Right lung (tissue), 10 donors: ENCODE results near the gene NOPCHAP1. TPM values are rescaled to one million over a fixed set of nuclear protein-coding genes. Genes with fewer than 3 reads are reported as not detected.
A peak's percentile ranks its signal among the peaks of the same experiment; 100 is the strongest.
"Not testable (repeated sequence)": the region's sequence is repeated elsewhere in the genome, so short reads cannot be mapped to it uniquely, and the experiment has no call there.

ENCODE experiments used
- DNase-seq, 2 donors: peaks; one replicate each; pipeline ENCODE4 v3.0.0-alpha.2; 2013
- long read RNA-seq, 8 donors: transcript quantifications; one replicate each; lab custom pipeline, GENCODE V29; 2026
- polyA plus RNA-seq, 5 donors: library from polyadenylated mRNA; unstranded; fragments of 120-200 nt; gene quantifications; one replicate each; pipeline versions ENCODE4 v1.2.1 to v1.2.3, GENCODE V29; 2013; ENCODE audit warnings: inconsistent platforms in 1 of 5, low replicate concordance in 1 of 5; ENCODE audit not compliant: insufficient read length in 5 of 5, insufficient read depth in 1 of 5

NOPCHAP1 gene, protein sequence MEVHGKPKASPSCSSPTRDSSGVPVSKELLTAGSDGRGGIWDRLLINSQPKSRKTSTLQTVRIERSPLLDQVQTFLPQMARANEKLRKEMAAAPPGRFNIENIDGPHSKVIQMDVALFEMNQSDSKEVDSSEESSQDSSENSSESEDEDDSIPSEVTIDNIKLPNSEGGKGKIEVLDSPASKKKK
- 10 to 100 TPM; 13.8 to 16.4 (median 14.4) TPM for polyA plus RNA-seq
- long read RNA-seq, donor 1, full-length matches to known transcripts, result 15 of 23 reads
- long read RNA-seq, donor 1, partial matches to known transcripts, result 8 of 23 reads
- long read RNA-seq, donor 1, other reads (novel, unspliced or antisense), result 0 of 23 reads
- long read RNA-seq, donor 2, full-length matches to known transcripts, result 13 of 13 reads
- long read RNA-seq, donor 2, partial matches to known transcripts, result 0 of 13 reads
- long read RNA-seq, donor 2, other reads (novel, unspliced or antisense), result 0 of 13 reads
- long read RNA-seq, donor 3, full-length matches to known transcripts, result 10 of 18 reads
- long read RNA-seq, donor 3, partial matches to known transcripts, result 8 of 18 reads
- long read RNA-seq, donor 3, other reads (novel, unspliced or antisense), result 0 of 18 reads
- long read RNA-seq, donor 4, full-length matches to known transcripts, result 15 of 15 reads
- long read RNA-seq, donor 4, partial matches to known transcripts, result 0 of 15 reads
- long read RNA-seq, donor 4, other reads (novel, unspliced or antisense), result 0 of 15 reads
- long read RNA-seq, donor 5, full-length matches to known transcripts, result 28 of 28 reads
- long read RNA-seq, donor 5, partial matches to known transcripts, result 0 of 28 reads
- long read RNA-seq, donor 5, other reads (novel, unspliced or antisense), result 0 of 28 reads
- long read RNA-seq, donor 6, full-length matches to known transcripts, result 19 of 19 reads
- long read RNA-seq, donor 6, partial matches to known transcripts, result 0 of 19 reads
- long read RNA-seq, donor 6, other reads (novel, unspliced or antisense), result 0 of 19 reads
- long read RNA-seq, donor 7, full-length matches to known transcripts, result 16 of 16 reads
- long read RNA-seq, donor 7, partial matches to known transcripts, result 0 of 16 reads
- long read RNA-seq, donor 7, other reads (novel, unspliced or antisense), result 0 of 16 reads
- long read RNA-seq, donor 8, full-length matches to known transcripts, result 2 of 2 reads
- long read RNA-seq, donor 8, partial matches to known transcripts, result 0 of 2 reads
- long read RNA-seq, donor 8, other reads (novel, unspliced or antisense), result 0 of 2 reads

DNA sequence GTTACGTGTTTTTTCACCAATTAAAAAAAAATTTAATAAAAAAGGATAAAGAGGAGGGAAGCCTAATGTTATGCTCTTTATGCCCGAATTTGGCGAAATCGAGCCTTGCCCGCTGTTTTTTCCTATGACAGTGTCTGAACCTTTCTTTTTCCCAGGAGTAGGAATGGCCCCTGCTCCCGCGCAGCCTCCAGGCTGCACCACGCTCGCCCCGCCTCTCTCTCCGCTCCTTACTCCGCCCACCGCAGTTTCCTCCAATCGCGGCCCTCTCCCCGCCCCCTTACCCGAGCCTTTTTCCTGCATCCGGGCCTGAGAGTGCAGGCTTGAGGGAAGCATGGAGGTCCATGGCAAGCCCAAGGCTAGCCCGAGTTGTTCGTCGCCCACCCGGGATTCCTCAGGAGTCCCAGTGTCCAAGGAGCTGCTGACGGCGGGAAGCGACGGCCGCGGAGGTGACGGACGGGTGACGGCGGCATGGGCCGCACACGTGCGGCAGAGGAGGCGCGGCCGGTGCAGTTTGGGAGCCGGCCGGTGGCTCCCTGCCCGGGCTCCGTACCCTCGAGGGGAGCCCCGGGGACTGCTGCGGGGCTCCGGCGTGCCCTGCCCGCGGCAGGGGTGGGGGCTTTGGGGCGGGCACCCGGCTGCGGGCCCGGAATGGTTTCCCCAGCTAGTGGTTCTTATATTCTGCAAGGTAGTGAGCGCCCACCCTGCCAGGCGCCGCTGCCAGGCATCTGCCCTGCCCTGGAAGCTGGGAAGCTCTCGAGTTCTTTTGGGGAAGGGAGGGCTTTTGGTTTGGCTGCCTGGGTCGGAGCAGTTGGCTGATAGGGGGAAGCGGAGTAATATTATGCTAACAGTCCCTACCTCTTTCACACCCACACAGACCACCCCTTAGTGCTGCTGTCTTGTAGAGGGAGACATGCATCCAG is at the start of gene NOPCHAP1:
Gene NOPCHAP1, plus strand, starts transcription at position 295 of the 920 bp plus-strand sequence. Its CDS starts 37 bp downstream, at position 332.
- DNase-seq, result peak; percentile 85 to 87

DNA sequence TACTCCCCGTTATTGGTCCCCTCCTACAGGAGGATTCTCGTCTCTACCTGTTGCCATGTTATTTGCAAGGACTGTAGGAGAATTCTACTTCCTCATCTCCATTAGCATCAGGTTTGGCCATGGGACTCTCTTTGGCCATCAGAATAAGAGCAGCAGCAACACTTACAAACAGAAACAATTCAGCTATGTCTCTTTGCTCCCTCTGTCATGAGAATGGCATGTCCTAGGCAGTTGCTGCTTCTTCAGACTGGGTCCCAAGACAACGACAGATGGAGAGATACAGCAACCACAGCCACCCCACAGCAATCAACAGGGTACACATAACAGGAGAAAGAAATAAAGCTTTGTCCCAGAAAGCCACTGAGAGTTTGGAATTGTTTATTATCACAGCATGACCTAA is 47.7 kb upstream of the NOPCHAP1 start:
- no peak for DNase-seq

DNA sequence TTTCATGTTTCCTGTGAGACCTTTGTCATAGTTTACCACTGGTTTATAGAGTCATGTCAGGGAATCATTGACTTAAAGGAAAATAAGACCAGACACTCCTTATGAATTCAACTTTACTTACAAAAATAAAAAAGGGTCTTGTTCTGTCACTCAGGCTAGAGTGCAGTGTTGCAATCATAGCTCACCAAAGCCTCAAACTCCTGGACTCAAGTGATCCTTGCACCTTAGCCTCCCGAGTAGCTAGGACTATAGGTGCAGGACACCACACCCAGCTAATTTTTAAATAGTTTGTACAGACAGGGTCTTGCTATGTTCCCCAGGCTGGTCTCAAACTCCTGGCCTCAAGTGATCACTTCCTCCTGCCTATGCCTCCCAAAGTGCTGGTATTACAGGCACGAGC is 47.0 kb upstream of the NOPCHAP1 start:
- no peak for DNase-seq

DNA sequence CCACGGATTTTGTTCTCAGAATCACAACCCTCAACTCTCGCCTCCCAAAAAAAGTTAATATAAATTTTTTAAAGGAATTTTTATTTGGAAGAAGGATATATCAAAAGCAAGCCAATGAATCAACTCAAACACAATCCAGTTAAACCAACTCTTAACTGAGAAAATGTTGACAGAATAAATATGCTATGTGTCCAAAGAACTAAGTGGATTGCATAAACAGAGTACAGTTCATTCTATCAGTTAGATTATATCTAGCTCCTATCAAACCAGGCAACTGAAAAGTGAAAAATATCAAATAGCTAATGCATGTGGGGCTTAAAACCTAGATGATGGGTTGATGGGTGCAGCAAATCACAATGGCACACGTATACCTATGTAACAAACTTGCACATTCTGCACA is 44.7 kb upstream of the NOPCHAP1 start:
- no peak for DNase-seq

DNA sequence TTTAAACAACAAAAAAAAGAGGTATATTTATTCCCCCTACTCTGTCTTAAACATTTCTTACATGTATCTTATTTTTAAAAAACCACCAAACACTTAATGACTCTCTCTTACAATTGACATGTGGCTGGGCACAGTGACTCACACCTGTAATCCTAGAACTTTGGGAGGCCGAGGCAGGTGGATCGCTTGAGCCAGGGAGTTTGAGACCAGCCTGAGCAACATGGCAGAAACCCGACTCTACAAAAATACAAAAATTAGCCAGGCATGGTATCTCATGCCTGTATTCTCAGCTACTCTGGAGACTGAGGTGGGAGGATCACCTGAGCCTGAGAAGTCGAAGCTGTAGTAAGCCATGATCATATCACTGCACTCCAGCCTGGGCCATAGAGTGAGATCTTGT is 44.0 kb upstream of the NOPCHAP1 start:
- DNase-seq, result no peak

DNA sequence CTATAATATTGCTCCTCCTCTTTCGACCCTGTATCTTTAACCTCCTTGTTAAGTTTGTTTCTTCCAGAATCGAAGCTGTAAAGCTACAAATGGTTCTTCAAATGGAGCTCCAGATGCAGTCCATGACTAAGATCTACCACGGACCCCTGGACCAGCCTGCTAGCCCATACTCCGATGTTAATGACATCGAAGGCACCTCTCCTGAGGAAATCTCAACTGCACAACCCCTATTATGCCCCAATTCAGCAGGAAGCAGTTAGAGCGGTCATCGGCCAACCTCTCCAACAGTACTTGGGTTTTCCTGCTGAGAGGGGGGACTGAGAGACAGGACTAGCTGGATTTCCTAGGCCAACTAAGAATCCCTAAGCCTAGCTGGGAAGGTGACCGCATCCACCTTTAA is 42.7 kb upstream of the NOPCHAP1 start:
- not testable (repeated sequence) for DNase-seq

DNA sequence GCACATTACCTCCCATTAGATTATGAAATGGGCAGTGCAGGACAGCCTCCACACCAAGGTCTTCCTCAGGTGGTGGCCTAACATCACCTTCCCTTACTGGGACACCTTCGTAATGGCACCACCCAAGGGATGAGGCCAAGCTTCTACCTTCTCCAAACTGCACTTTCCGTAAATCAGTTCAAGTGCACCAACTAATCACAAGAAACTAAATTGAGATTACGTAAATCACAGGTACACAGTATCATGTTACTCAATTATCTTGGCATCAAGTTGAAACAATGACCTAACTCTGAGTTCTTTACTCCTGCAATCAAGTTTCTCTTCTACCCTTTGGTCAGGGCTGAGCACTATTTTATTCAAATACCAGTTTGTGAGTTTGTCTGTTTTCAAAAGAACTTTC is 41.9 kb upstream of the NOPCHAP1 start:
- no peak for DNase-seq

DNA sequence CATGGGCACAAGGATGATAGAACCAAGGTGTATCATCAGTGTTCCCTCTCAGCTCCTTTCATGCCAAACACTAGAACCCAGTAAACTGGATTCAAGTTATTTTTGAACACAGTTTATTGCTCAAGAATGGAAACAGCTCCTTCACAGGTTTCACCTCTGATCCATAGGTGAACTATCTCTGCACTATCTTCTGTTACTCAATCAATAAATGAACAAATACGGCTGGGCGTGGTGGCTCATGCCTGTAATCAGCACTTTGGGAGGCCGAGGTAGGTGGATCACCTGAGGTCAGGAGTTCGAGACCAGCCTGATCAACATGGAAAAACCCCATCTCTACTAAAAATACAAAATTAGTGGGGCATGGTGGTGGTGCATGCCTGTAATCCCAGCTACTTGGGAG is 37.4 kb upstream of the NOPCHAP1 start:
- DNase-seq, result not testable (repeated sequence)

DNA sequence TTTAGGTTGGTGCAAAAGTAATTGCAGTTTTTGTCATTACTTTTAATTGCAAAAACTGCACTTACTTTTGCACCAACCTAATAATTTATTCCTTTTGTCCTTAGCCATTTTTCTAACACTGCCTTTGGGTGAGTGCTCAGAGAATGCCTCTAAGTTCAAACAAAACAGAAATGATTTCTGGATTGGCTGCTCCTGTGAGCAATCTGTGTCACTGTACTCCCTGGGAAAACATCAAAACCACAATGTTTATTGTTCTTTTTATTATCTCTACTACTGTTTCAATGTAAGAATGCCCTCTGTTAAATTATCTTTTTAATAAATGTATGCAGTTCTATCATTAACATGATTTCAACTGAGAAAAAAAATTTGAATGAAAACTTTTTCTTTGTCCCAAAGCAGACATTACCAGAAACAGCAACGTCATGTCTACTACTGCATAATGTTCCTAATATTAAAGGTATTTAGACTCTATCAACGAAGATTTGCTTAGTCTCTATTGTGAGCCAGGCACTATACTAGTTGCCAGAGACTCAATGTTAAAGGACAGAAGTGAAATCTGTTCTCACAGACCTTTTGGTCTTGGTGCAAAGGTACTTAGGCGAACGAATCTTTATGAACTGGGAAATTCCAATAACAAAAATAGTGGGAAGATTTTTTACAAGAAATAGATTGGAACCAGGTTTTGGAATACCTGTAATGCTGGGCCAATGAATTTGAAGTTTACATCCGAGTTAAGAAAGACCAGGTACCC is 34.2 kb upstream of the NOPCHAP1 start:
- DNase-seq, result no peak

DNA sequence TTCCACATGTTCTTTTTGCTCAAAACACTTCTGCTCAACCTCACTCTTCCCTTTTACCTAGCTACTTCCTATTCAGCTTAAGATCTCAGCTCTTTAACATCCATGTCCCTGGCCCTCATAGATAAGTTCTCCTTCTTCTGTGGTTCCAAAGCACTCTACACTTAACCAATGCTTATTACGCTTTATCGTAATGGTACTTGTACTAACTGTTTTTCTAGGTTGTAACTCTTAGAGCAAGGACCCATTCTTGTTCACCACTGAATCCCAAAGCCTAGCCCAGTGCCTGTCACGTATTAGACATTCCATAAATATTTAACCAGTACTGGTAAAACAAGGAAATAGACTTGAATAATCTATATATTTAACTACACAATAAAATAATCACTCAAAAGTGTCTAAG is 33.3 kb upstream of the NOPCHAP1 start:
- DNase-seq, result no peak

DNA sequence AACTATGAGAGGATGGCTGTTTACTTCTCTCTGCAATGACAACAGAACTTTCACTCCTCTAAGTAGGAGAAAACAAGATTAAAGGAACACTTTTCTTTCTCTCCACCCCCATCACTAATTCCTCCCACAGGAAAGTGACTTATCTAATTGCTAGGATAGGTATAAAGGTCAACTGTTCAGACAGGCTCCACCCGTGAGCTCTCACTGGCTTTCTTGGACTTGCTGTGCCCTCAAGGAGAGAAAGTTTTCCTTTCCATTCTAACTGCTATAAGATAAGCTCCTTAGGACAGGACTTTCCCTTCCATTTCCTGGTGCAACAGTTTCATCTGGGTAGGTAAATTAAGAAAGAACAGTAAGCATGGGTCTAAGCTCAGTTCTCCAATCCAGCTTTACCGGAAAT is 32.8 kb upstream of the NOPCHAP1 start:
- DNase-seq, result no peak

DNA sequence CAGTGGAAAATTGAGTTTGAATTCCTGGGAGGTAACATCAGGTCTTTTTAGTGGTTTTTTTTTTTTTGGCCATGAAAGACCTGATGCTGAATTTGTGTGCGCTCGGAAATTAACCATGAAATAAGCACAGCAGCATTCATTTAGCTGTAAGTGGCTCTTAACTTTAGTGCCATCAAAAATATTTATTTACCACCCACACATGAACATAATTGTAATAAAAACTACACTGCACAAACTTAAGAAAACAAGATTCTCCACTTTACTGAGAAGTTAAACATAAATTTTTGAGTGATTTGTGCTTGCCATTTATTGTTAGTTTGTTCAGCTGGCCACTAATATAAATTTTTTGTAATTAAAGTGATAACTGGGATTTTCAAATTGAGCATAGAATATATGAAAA is 30.4 kb upstream of the NOPCHAP1 start:
- DNase-seq, result no peak

DNA sequence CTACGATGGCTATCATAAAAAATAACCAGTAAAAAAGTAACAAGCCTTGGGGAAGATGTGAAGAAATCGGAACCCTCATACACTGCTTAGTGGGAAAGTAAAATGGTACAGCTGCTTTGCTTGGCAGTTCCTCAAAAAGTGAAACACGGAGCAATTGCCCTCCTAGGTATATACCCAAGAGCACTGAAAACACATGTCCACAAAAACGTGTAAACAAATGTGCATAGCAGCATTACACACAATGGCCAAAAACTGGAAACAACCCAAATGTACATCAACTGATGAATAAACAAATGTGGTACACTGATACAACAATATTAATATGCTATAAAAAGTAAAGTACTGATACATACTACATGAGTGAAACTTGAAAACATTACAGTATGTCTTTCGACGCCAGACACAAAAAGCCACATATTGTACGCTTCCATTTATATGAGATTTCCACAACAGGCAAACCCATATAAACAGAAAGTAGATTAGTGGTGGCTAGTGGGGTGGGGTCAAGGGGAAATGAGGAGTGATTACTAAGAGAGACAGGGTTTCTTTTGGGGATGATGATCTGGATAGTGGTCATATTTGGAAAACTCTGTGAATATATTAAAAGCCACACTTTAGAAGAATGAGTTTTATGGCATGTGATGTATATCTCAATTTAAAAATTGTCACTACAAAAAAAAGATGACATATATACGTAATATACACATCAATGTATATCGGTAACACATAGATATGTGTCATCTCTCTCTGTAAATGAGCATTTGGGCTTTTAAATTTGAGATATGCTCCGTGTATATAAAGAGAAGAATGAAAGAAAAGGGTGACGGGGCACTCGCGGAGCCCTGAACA is 29.0 kb upstream of the NOPCHAP1 start:
- no peak for DNase-seq

DNA sequence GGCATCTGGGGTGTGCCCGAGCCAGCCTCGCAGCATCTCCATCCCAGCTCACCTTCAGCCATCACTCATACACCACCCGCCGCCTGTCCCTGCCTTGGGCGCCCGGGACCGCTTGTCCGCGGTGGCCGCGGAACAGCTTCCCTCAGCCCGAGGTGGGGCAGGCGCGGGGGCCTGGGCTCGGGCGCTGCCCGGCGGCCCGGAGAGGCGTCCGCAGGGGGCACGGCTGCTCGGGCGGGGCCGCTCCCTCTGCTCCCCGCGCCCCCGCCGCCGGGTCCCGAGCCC is 28.5 kb upstream of the NOPCHAP1 start:
- DNase-seq, result no peak

DNA sequence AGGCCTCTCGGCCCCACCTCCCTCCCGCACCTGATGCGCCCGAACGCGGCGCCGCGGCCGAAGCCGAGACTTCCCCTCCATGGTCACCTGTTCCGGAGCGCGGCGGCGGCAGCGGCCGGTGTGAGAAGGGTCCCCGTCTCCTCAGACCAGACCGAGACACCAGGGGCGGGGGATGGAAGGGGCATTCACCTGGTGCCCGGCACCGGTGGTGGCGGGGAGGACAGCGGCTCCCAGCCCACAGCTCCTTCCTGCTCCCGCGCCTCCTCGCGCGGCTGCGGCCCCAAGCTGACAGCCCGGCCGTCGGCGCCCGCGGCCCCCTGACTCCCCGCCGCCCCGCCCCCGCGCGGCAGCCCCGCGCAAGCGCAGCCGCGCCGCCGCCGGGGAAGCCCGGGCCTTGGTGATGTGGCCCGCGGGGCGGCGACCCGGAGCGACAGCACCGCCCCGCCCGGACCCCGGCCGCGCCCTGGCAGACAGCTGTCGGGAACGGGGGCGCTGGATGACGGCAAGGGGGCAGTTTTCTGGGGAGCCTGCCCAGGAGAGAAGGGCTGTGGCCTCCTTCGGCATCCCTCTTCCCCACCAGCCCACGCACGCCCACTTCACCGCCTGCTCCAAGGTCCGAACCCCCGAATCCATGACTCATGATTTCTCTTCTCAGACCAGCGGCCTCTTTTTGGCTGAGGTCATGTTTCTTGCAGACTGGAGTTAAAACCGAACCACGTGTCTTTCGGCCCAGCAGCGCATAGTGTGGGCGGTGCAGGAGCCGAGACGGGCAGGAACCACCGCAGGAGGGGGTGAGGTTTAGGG is 27.9 kb upstream of the NOPCHAP1 start, which contains the start of gene SLC41A2:
Gene SLC41A2, minus strand, starts transcription at position 290 of the 804 bp plus-strand sequence. CDS start 29,763 bp downstream, outside the sequence.
- DNase-seq, result peak; percentile 36 to 57

DNA sequence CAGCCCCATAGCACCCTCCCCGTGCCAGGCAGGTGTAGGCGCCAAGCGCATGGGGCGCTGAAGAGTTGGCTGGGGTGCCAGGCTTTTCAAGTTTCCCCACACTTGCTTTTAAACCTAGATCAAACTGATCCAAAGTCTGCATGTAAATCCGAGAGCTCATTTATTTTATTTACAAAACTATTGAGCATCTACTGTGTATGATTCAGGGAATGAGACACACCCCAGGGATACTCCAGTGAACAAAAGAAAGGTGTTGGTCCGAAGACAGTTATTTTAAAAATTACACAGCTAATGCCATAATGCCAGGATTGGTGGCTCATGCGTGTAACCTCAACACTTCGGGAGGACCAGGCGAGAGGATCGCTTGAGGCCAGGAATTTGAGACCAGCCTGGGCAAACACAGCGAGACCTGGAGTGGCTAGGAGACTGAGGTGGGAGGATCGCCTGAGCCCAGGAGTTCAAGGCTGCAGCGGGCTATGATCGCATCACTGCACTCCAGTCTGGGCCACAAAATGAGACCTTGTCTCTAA is 27.2 kb upstream of the NOPCHAP1 start:
- DNase-seq, result no peak

DNA sequence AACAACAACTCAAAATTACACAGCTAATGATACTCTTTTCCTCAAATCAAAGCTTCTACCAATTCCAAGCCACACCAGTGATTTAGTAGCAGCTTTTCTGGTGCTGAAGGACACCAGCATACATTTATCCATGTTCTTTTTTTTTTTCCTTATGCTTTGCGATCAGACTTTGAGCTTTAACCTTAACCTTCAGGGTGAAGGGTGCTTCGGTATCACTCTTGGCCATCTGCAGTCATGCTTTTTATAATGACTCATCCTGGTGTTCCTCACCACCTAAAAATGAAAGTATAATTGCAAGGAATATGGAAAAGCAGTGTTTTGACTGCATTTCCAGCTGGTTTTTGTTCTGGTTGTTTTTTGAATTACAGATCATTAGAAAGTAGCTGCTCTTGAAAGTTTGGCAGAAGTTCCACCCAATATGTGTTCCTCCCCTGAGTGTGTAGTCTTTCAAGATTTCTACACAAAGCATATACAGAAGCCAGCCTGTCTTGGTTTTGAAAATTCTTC is 26.7 kb upstream of the NOPCHAP1 start:
- DNase-seq, result peak; percentile 38 to 42

DNA sequence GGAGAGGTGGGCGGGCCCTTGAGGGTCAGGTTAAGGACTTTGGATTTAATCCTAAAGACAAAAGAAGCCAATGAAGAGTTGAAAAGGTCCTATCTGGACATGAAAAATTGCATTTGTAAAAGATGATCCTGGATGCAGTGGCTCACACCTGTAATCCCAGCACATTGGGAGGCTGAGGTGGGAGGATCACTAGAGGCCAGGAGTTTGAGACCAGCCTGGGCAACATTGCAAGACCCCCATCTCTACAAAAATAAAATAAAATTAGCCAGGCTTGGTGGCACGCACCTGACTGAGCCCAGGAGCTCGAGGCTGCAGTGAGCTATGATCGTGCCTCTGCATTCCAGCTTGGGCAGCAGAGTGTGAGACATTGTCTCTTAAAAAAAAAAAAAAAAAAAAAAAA is 25.7 kb upstream of the NOPCHAP1 start:
- DNase-seq, result no peak
